ENCODE data around the gene COL1A1.

COL1A1 gene

GRCh38 chr17:50199803-50200456, 1.5 kb downstream of the COL1A1 start:
- peak; percentile 51 to 58 for DNase-seq

- DNase-seq, result no peak
Observed at GRCh38 chr17:50199211-50199802, 2.1 kb downstream of the COL1A1 start.

GRCh38 chr17:50198026-50198669, 3.3 kb downstream of the COL1A1 start:
- DNase-seq, result peak; percentile 43 to 47

GRCh38 chr17:50196826-50197225, 4.6 kb downstream of the COL1A1 start:
- DNase-seq, result no peak

- no peak for DNase-seq
Observed at GRCh38 chr17:50196036-50196435, 5.4 kb downstream of the COL1A1 start.

- DNase-seq, result no peak
Observed at GRCh38 chr17:50194934-50195865, 6.2 kb downstream of the COL1A1 start.

- DNase-seq, result no peak
Observed at GRCh38 chr17:50194140-50194933, 7.1 kb downstream of the COL1A1 start.

- no peak for DNase-seq
Observed at GRCh38 chr17:50192618-50193291, 8.7 kb downstream of the COL1A1 start.

GRCh38 chr17:50192144-50192617, 9.2 kb downstream of the COL1A1 start:
- DNase-seq, result no peak

- no peak for DNase-seq
Observed at GRCh38 chr17:50191359-50192143, 9.9 kb downstream of the COL1A1 start.

GRCh38 chr17:50190603-50191358, 10.7 kb downstream of the COL1A1 start:
- no peak for DNase-seq

GRCh38 chr17:50190293-50190602, 11.2 kb downstream of the COL1A1 start:
- no peak for DNase-seq

GRCh38 chr17:50189550-50190292, 11.7 kb downstream of the COL1A1 start:
- DNase-seq, result no peak

GRCh38 chr17:50188921-50189549, 12.4 kb downstream of the COL1A1 start:
- no peak for DNase-seq

GRCh38 chr17:50188531-50188920, 12.9 kb downstream of the COL1A1 start:
- DNase-seq, result no peak

GRCh38 chr17:50187751-50188530, 13.5 kb downstream of the COL1A1 start:
- DNase-seq, result no peak

- no peak for DNase-seq
Observed at GRCh38 chr17:50187394-50187725, 14.1 kb downstream of the COL1A1 start.
